RWPE1 (cell line): ENCODE measurements around the gene SLC66A3.
A peak's percentile ranks its signal among the peaks of the same experiment; 100 is the strongest.

Experiments used
- CTCF ChIA-PET: fragments of 350-600 bp; sonication (Branson Sonifier 250); formaldehyde crosslinking; extraction: SDS; loops from one replicate; lab custom pipeline; 2021; lab: Yijun Ruan, JAX
- POLR2A ChIA-PET: fragments of 400-600 bp; formaldehyde crosslinking; extraction: SDS; loops from one replicate; lab custom pipeline; 2020; ENCODE audit warnings: antibody characterized with exemption; ENCODE audit not compliant: low non-redundant PET; lab: Yijun Ruan, JAX
- DNase-seq: peaks from one replicate; pipeline ENCODE4 v3.0.0; 2012; ENCODE audit warnings: low spot score
- H3K27ac ChIP-seq: fragments of 450-650 bp; 2 replicates; pipeline ENCODE4 v1.5.1; 2017
- CTCF ChIP-seq: fragments of 450-650 bp; conservative IDR thresholded peaks from 2 replicates; pipeline ENCODE4 v1.5.1; 2017; ENCODE audit warnings: low read depth, mild to moderate bottlenecking

SLC66A3 gene

DNA sequence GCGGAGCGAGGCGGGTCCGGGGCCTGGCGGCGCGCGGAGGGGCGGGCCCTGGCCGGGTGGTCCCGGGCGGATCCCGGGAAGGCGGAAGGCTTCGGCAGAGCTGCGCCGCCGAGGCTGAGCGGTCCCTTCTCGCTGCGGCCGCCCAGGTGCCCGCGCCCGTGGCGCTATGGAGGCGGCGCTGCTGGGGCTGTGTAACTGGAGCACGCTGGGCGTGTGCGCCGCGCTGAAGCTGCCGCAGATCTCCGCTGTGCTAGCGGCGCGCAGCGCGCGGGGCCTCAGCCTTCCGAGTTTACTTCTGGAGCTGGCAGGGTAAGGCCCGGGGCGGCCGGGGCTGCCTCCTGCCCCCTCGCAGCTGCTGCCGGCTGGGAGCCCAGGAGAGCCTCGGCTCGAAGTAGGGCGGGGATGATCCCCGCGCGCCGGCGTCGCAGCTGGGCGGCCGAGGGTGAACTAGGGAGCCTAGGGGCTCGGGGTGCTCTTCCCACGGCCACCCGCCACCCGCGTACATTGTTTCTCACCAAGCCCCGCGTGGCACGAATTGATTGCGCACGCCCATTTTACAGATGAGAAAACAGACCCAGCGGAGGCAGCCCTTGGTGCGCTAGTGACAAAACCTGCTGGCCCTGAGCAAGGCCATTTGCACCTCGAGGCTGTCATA lies at the start of gene SLC66A3:
Gene SLC66A3 (plus strand): TSS at position 87 of the 655 bp plus-strand sequence. CDS start 80 bp downstream, at position 167.
- ChIA-PET POLR2A (interaction anchor here (0.5 kb wide), 1 partner anchor 15 kb away, joined by 4 read pairs; no protein-coding TSS in a partner anchor), CTCF (interaction anchor here (0.6 to 0.9 kb wide), 2 partner anchors 23 to 660 kb away, joined by 4 to 6 read pairs; a partner anchor contains a TSS)
- DNase-seq: no peak
- TF ChIP-seq CTCF: no peak
- peak within 1 kb of the TSS; percentile 91 for H3K27ac ChIP-seq

DNA sequence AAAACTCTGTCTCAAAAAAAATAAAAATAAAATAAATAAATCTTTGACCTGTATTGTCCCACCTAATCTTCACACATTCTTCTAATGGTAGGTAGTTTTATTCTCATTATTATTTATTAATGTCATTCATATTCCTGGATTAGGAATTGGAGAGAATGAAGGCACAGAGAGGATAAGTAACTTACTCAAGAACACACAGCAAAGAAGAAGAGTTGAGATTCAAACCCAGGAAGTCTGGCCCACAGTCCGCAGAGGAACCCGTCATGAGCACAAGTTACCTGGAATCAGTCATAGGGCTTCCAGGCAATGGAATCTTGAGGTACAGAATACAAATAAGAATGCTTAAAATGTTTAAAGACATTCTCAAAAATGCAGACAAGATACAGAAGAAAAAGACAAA lies 46.3 kb upstream of the SLC66A3 start:
- ChIA-PET CTCF (no interaction called here), POLR2A (no interaction called here)
- H3K27ac ChIP-seq: no peak overlapping the region
- DNase-seq: no peak
- no peak for TF ChIP-seq CTCF

- CTCF ChIA-PET: no interaction called here
- no peak overlapping the region for H3K27ac ChIP-seq
- no peak for TF ChIP-seq CTCF
- no peak for DNase-seq
- POLR2A ChIA-PET: interaction anchor here (0.7 kb wide), 1 partner anchor 1070 kb away, joined by 4 read pairs; no protein-coding TSS in a partner anchor
Measured at GRCh38 chr2:11112870-11113428, 42.3 kb upstream of the SLC66A3 start.

- DNase-seq: no peak
- TF ChIP-seq CTCF: no peak
- POLR2A ChIA-PET: no interaction called here
- CTCF ChIA-PET: interaction anchor here (0.7 to 0.8 kb wide), 2 partner anchors 279 to 329 kb away, joined by 3 read pairs; no protein-coding TSS in a partner anchor
- H3K27ac ChIP-seq: no peak overlapping the region
Measured at GRCh38 chr2:11117776-11118175, 37.5 kb upstream of the SLC66A3 start.

- CTCF ChIA-PET: no interaction called here
Measured at GRCh38 chr2:11118761-11119160, 36.5 kb upstream of the SLC66A3 start.

More at GRCh38 chr2:11118761-11119160, 36.5 kb upstream of the SLC66A3 start:
- H3K27ac ChIP-seq: no peak overlapping the region
- no peak for TF ChIP-seq CTCF
- POLR2A ChIA-PET: no interaction called here
- no peak for DNase-seq
